Body of pancreas (tissue), 4 donors: Measurements from ENCODE around the gene LRR1. TPM values are rescaled to one million over a fixed set of nuclear protein-coding genes. Genes with fewer than 3 reads are reported as not detected.

Source experiments
- ATAC-seq: fragments of 150-250 bp; one replicate; pipeline ENCODE4 v1.9.1; 2016
- DNase-seq, 4 donors: peaks; one replicate each; pipeline ENCODE4 v3.0.0-alpha.2; 2019
- H3K27ac ChIP-seq, 4 donors: fragments of 200-600 bp; sonication (generic); 1 replicate in 3 of 4; 2 replicates in 1 of 4; pipeline versions ENCODE4 v1.5.1 to v1.6.1; 2016 to 2019; ENCODE audit warnings: mild to moderate bottlenecking in 1 of 4, mixed read lengths in 1 of 4, moderate library complexity in 1 of 4
- H3K27me3 ChIP-seq, 2 donors: fragments of 200-600 bp; sonication (generic); one replicate each; pipeline ENCODE4 v1.6.0; 2016; ENCODE audit warnings: mild to moderate bottlenecking in 1 of 2
- H3K36me3 ChIP-seq, 2 donors: fragments of 200-600 bp; sonication (generic); replicated peaks in 1 of 2; 2 replicates each; pipeline ENCODE4 v1.5.1; 2016; ENCODE audit warnings: low read depth in 2 of 2; ENCODE audit not compliant: insufficient read depth in 1 of 2
- H3K4me1 ChIP-seq: fragments of 200-600 bp; sonication (generic); one replicate; pipeline ENCODE4 v1.6.0; 2016
- H3K4me3 ChIP-seq, 2 donors: fragments of 200-600 bp; sonication (generic); 1 replicate in 1 of 2; 2 replicates in 1 of 2; pipeline ENCODE4 v1.5.1; 2016 to 2019
- H3K9me3 ChIP-seq, 3 donors: fragments of 200-600 bp; sonication (generic); 1 replicate in 2 of 3; 2 replicates in 1 of 3; pipeline ENCODE4 v1.5.1; 2016
- POLR2A ChIP-seq, 3 donors: fragments of 450-650 bp; IDR thresholded peaks; one replicate each; pipeline ENCODE4 v1.6.1; 2016; ENCODE audit warnings: antibody characterized with exemption in 3 of 3, mild to moderate bottlenecking in 2 of 3
- WGBS, 2 donors: methylation state at CpG; one replicate each; pipeline ENCODE4 v1.1.5; 2017; 5-methylcytosine and 5-hydroxymethylcytosine counted together
- intact Hi-C: fragments of 100-400 bp; cut with DNase I; formaldehyde crosslinking; loops from one replicate; pipeline ENCODE4 v1.15.1; 2023
- total RNA-seq, 2 donors: library from RNA; depleted of rRNA; stranded (reverse); fragments of >200 nt; gene quantifications; one replicate each; pipeline ENCODE4 v1.1.0, GENCODE V29; 2016
- TF ChIP-seq, protein P1 (sequence below), 7 experiments: fragments of 450-650 bp in 4 of 7; fragments of 200-600 bp in 3 of 7; sonication (generic) in 3 of 7; IDR thresholded peaks; one replicate each; pipeline ENCODE4 v1.5.1; 2016 to 2019; ENCODE audit warnings: antibody characterized with exemption in 7 of 7

The LRR1 gene, protein sequence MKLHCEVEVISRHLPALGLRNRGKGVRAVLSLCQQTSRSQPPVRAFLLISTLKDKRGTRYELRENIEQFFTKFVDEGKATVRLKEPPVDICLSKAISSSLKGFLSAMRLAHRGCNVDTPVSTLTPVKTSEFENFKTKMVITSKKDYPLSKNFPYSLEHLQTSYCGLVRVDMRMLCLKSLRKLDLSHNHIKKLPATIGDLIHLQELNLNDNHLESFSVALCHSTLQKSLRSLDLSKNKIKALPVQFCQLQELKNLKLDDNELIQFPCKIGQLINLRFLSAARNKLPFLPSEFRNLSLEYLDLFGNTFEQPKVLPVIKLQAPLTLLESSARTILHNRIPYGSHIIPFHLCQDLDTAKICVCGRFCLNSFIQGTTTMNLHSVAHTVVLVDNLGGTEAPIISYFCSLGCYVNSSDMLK
- 10 to 100 TPM in 1 of 2 donors, 1 to 10 TPM in 1; 9.6 to 27.0 TPM for total RNA-seq

DNA sequence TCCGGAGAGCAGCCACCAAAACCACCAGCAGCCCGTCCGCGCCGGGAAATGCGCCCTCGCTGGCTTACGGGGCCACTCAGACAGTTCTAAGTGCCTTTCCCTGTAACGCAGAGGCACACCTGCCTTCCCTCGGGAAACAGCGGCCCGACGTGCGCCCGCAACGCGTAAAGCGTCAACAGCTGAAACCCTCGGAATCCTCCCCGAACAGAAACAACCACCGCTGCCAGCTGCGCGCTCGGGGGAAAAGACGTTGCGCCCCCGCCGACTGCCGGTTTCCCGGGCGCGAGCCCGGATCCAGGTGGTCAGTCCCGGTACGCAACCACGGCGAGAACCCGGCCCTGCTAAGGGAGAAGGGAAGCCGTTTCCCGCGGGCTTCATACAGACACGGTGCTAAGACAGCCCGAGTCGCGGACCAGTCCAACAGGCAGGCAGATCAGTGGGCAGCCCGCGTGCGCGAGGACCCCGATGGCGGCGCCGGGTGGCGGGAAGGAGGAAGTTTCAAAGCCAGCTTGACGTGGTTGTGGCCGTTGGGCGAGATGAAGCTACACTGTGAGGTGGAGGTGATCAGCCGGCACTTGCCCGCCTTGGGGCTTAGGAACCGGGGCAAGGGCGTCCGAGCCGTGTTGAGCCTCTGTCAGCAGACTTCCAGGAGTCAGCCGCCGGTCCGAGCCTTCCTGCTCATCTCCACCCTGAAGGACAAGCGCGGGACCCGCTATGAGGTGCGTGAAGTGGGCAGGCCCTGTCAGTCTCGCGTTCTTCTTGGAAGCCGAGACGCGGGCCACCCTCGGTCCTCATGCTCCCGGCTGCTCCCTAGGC, at the start of gene LRR1:
TSS of gene LRR1 (plus strand) at position 456 of the 816 bp plus-strand sequence. CDS start at position 537, 81 bp downstream.
- TF ChIP-seq, protein P1, sequence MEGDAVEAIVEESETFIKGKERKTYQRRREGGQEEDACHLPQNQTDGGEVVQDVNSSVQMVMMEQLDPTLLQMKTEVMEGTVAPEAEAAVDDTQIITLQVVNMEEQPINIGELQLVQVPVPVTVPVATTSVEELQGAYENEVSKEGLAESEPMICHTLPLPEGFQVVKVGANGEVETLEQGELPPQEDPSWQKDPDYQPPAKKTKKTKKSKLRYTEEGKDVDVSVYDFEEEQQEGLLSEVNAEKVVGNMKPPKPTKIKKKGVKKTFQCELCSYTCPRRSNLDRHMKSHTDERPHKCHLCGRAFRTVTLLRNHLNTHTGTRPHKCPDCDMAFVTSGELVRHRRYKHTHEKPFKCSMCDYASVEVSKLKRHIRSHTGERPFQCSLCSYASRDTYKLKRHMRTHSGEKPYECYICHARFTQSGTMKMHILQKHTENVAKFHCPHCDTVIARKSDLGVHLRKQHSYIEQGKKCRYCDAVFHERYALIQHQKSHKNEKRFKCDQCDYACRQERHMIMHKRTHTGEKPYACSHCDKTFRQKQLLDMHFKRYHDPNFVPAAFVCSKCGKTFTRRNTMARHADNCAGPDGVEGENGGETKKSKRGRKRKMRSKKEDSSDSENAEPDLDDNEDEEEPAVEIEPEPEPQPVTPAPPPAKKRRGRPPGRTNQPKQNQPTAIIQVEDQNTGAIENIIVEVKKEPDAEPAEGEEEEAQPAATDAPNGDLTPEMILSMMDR (IDR thresholded peaks at IDR 0.05): peak in 2 of 7 experiments; percentile 13 to 25
- TF ChIP-seq POLR2A (IDR thresholded peaks at IDR 0.05): peak; percentile 65 to 92 (median 88)
- Histone ChIP-seq H3K27ac (peak within 1 kb of the TSS; percentile 96 to 99 (median 98)), H3K27me3 (no peaks in the 10 kb centered on the region), H3K4me1 (peaks cover 25% of the 10 kb centered on the region), H3K36me3 (no peaks in the 10 kb centered on the region), H3K4me3 (peak within 1 kb of the TSS; percentile 52 to 71), H3K9me3 (no peaks in the 10 kb centered on the region)
- WGBS, 2 donors: 0% methylated on average over 21 to 77 of the region's 77 CpGs
- ATAC-seq (peak; percentile 92), DNase-seq (peak; percentile 83 to 90 (median 86))
- intact Hi-C loops: no loop called here

DNA sequence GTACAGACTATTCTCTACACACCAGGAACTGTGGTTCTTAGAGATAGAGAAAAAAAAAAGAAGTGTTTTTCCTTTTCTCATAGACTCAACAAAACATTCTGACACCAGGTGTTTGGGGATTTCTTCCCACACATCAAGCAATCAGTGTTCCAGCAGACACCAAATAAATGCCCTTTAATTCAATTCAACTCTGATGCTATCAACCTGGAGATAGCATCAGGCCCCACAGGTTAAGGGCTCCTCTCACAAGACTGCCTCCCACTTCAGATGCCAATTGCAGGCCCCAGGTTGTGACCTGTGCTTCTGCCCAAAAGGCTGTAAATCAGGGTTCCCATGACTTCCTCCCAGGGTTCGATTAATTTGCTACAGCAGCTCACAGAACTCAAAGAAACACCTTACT, 49.3 kb upstream of the LRR1 start:
- Histone ChIP-seq H3K36me3 (no peaks in the 10 kb centered on the region), H3K9me3 (no peaks in the 10 kb centered on the region), H3K4me1 (peaks cover 15% of the 10 kb centered on the region), H3K27me3 (no peaks in the 10 kb centered on the region), H3K4me3 (no peak overlapping the region), H3K27ac (no peak overlapping the region)
- WGBS, 2 donors: 27 to 58% methylated on average over 1 of the region's 1 CpG
- DNase-seq: no peak
- ATAC-seq: no peak
- TF ChIP-seq POLR2A (IDR thresholded peaks at IDR 0.05): no peak
- TF ChIP-seq, protein P1 (IDR thresholded peaks at IDR 0.05): no peak
- intact Hi-C loops: no loop called here

DNA sequence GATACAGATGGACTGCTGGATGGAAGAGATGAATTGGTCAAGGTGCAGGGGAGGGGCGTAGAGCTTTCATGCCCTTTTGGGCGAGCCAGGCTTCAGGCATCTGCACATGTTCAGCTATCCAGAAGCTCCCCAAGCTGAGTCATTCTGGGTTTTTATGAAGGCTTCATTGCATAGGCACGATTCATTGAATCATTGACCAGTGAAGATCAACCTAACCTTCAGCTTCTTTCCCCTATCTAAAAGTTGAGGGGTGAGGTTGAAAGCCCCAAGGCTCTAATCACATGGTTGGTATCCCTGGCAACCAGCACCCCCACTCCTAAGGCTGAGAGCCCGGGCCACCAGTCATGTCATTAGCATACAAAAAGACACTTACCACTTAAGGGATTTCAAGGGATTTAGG, 48.9 kb upstream of the LRR1 start:
- Histone ChIP-seq H3K27ac (no peak overlapping the region), H3K4me1 (peaks cover 15% of the 10 kb centered on the region), H3K4me3 (no peak overlapping the region), H3K36me3 (no peaks in the 10 kb centered on the region), H3K9me3 (no peaks in the 10 kb centered on the region), H3K27me3 (no peaks in the 10 kb centered on the region)
- ATAC-seq (no peak), DNase-seq (no peak)
- TF ChIP-seq, protein P1 (IDR thresholded peaks at IDR 0.05): no peak
- no peak for TF ChIP-seq POLR2A (IDR thresholded peaks at IDR 0.05)
- intact Hi-C loops: no loop called here
- WGBS, 2 donors: 60 to 64% methylated on average over 4 of the region's 4 CpGs

DNA sequence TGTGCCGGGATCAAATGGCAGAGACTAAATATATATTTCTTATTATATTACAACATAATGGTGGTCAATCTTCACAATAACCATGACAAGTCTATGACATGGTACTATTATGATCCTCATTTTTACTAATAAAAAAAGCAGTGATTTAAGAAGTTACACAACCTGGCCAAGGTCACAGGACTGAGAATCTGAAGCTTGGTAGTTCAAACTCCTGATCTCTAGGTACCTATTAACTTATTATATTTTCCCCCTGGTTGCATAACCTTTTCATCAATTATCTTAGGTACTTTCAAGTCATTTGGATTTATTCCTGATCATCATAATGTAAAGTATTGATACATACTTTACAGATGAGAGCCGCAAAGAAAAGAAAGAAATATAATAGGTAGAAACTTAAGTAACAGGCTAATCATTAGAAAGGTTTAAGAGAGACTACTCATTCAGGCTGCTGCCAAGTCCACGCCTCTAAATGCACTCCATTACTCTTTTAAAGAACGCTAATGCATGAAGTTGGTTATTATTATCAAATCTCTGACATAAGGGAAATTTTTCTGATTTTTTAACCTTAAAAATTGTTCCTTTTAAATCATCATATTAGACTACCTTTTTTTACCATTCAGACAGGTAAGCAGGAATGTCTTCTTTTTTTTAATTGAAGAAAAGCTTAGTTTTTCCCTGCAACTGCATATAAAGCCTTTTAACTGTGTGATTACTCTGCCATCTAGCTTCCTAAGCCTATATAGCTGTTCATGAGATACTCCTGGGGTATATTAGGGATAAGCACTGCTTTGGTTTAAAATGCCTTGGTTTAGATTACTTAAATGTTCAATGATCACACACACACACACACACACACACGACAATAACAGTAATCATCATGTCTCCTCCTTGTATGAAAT, 48.2 kb upstream of the LRR1 start:
- DNase-seq (peak in 1 of 4 donors; percentile 6), ATAC-seq (no peak)
- H3K4me1 ChIP-seq: peaks cover 15% of the 10 kb centered on the region
- TF ChIP-seq, protein P1 (IDR thresholded peaks at IDR 0.05): peak in 3 of 7 experiments; percentile 13 to 35 (median 22)
- no peak for TF ChIP-seq POLR2A (IDR thresholded peaks at IDR 0.05)
- intact Hi-C loops: no loop called here
- H3K4me3 ChIP-seq: no peak overlapping the region
- peak overlapping the region in 1 of 4 donors; percentile 13 for H3K27ac ChIP-seq
- H3K36me3 ChIP-seq: no peaks in the 10 kb centered on the region
- no peaks in the 10 kb centered on the region for H3K27me3 ChIP-seq
- no peaks in the 10 kb centered on the region for H3K9me3 ChIP-seq
- WGBS, 2 donors: 37 to 40% methylated on average over 5 of the region's 5 CpGs
